Urothelium cell line (cell line): ENCODE results near the gene SOCS7.

ENCODE experiments used
- DNase-seq: peaks from one replicate; pipeline ENCODE4 v3.0.0; 2011; ENCODE audit warnings: low spot score, mixed read lengths
- FAIRE-seq: peaks from 2 replicates; lab custom pipeline; 2011; peaks lifted over from hg19 to GRCh38; lab: Jason Lieb, UNC

SOCS7 gene

DNA sequence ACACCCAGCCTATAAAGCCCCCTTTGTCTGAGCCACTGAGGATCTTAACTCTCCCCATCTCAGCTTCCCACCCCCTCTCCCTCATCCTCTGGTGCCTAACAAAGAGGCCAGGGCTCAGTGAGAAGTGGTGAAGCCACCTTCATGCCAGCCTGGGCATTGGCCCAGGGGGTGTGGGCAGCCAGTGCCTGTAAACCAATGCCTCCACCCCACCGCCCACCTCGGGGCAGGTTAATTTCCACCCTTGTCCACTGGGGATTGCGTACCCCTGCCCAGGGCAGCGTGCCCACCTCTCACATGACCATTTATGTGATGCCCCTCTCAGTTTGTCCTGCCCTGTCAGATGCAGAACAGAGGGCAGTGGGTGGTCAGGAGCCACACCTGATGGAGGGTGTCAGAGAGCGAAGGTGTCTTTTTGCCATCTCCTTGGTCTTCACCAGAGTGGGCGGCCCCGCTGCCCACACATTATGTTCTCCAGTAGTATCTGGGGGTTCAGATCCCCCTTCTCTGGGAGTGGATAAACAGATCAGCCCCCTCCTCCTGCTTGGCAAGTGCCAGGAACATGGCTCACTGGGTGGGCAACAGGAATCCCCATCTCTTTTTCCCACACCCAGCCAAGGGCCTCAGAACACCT, 66.5 kb downstream of the SOCS7 start:
- DNase-seq (no peak), FAIRE-seq (no peak)

GRCh38 chr17:38418693-38419507, 67.3 kb downstream of the SOCS7 start:
- FAIRE-seq: no peak
- no peak for DNase-seq

GRCh38 chr17:38419508-38419981, 67.9 kb downstream of the SOCS7 start:
- DNase-seq (no peak), FAIRE-seq (no peak)

- FAIRE-seq (no peak), DNase-seq (no peak)
Measured at GRCh38 chr17:38420518-38420917, 68.9 kb downstream of the SOCS7 start.

GRCh38 chr17:38421171-38421841, 69.7 kb downstream of the SOCS7 start:
- no peak for DNase-seq
- no peak for FAIRE-seq

DNA sequence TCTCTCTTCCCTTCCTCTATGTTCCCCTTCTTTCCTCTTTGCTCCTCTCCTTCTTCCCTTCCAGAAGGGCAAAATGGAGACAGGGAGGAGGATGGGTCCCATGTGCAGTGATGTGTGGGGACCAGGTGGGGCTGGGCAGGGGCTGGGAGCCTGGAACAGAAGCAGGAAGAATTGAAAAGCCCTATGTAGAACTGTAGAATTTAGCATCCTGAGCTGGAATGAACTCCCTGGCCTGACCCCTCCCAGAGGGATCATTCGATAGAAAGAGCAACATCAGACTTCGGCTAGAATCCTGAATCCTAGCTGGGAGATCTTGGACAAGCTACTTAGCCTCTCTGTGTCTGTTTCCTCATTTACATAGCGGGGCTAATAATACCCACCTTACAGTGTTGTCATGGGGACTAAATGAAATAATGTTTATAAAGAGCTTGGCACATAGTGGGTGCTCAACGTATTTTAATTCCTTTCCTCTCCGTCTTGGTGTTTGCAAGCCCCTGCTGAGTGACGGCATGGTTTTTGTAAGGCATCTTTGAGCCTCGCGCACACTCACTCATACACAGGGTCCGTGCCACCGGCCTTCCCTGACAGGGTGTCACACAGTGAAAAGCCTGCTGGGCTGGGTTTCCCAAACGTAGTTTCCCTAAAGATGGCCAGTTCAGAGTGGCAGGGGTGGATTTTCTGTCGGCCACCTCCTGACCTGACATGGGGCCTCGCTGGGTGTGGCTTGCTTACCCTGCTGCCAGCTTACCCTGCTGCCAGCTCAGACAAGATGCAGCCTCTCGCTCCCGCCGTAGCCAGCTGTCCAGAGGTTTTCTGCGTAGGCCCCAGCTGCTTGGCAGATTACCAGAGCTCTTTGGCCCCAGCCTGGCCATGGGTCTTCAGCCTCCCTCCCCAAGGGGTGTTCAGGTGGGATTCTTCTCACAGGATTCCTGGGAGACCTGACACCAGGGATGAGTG, 70.5 kb downstream of the SOCS7 start:
- no peak for DNase-seq
- FAIRE-seq: no peak

GRCh38 chr17:38424297-38424972, 72.8 kb downstream of the SOCS7 start:
- FAIRE-seq (no peak), DNase-seq (no peak)

GRCh38 chr17:38425031-38425430, 73.4 kb downstream of the SOCS7 start:
- FAIRE-seq (no peak), DNase-seq (no peak)

DNA sequence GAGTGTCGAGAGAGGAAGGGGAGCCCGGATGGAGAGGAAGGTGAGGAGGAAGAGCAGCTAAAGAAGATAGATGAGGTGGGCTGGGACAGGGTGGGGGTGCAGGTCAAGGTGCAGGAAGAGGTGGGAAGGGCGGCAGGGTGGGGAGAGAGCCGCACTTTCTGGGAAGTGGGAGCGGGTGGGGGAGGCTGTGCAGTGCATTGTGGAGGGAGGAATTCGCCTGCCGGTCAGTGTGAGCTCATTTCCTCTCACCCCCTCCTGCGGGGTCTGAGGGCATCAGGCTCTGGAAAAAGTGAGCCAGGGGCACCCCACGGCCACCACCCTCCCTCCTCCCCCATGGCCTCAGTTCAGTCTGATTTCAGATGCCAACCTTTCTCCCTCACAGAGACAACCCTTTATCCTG, 74.1 kb downstream of the SOCS7 start:
- no peak for FAIRE-seq
- DNase-seq: peak; percentile 66

- DNase-seq: no peak
- FAIRE-seq: no peak
Measured at GRCh38 chr17:38426441-38426840, 74.8 kb downstream of the SOCS7 start.

GRCh38 chr17:38427160-38427949, 75.7 kb downstream of the SOCS7 start:
- FAIRE-seq: no peak
- DNase-seq: no peak

GRCh38 chr17:38428112-38428642, 76.5 kb downstream of the SOCS7 start, which contains the start of gene ARHGAP23:
Gene ARHGAP23 (plus strand): TSS chr17:38428464. CDS start chr17:38428486, 22 bp downstream.
- no peak for FAIRE-seq
- peak; percentile 89 for DNase-seq

GRCh38 chr17:38428643-38429371, 77.2 kb downstream of the SOCS7 start:
- FAIRE-seq: no peak
- peak; percentile 81 for DNase-seq

- DNase-seq: no peak
- no peak for FAIRE-seq
Measured at GRCh38 chr17:38429476-38430100, 77.9 kb downstream of the SOCS7 start.

- DNase-seq: no peak
- no peak for FAIRE-seq
Measured at GRCh38 chr17:38430316-38430715, 78.7 kb downstream of the SOCS7 start.

DNA sequence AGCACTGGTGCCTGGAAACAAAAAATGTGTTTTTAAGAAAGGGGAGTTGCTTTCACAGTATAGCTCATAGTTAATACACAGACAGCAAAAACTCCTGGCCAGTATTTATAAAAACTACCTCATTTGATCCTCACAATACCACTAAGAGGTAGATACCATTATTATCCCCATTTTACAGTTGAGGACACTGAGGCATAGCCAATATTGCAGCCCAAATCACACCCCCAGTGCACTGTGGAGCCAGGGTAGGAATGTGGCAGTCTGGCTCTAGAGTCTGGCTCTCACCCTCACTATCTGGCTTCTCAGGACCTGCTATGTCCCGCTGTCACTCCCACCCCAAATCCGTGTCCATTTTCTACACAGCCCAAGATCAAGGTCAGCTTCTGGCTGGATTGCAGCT, 79.2 kb downstream of the SOCS7 start:
- FAIRE-seq (no peak), DNase-seq (no peak)

- no peak for FAIRE-seq
- DNase-seq: no peak
Measured at GRCh38 chr17:38431346-38432145, 79.9 kb downstream of the SOCS7 start.
